ENCODE results near the gene KCNQ5.

KCNQ5 gene

GRCh38 chr6:73028124-73028766 is 406.4 kb downstream of the KCNQ5 start:
- DNase-seq = no peak

- no peak for DNase-seq
Measured at GRCh38 chr6:73028893-73029450, 407.1 kb downstream of the KCNQ5 start.

- no peak for DNase-seq
Measured at GRCh38 chr6:73030257-73030656, 408.4 kb downstream of the KCNQ5 start.

GRCh38 chr6:73030791-73031782 is 409.2 kb downstream of the KCNQ5 start:
- DNase-seq = no peak

GRCh38 chr6:73032586-73032985 is 410.7 kb downstream of the KCNQ5 start:
- no peak for DNase-seq

- DNase-seq = no peak
Measured at GRCh38 chr6:73036689-73037088, 414.8 kb downstream of the KCNQ5 start.

GRCh38 chr6:73041051-73041450 is 419.2 kb downstream of the KCNQ5 start:
- no peak for DNase-seq

GRCh38 chr6:73042892-73043291 is 421.0 kb downstream of the KCNQ5 start:
- no peak for DNase-seq

GRCh38 chr6:73043446-73043845 is 421.6 kb downstream of the KCNQ5 start:
- DNase-seq = no peak

GRCh38 chr6:73045609-73046008 is 423.7 kb downstream of the KCNQ5 start:
- DNase-seq = no peak

- no peak for DNase-seq
Measured at GRCh38 chr6:73047801-73048200, 425.9 kb downstream of the KCNQ5 start.

GRCh38 chr6:73049971-73050594 is 428.2 kb downstream of the KCNQ5 start:
- DNase-seq = no peak

- DNase-seq = no peak
Measured at GRCh38 chr6:73050706-73051105, 428.8 kb downstream of the KCNQ5 start.

GRCh38 chr6:73051147-73051546 is 429.3 kb downstream of the KCNQ5 start:
- DNase-seq = no peak

- DNase-seq = no peak
Measured at GRCh38 chr6:73054958-73055357, 433.1 kb downstream of the KCNQ5 start.

- no peak for DNase-seq
Measured at GRCh38 chr6:73058736-73059135, 436.9 kb downstream of the KCNQ5 start.

- no peak for DNase-seq
Measured at GRCh38 chr6:73062130-73062529, 440.3 kb downstream of the KCNQ5 start.

- DNase-seq = no peak
Measured at GRCh38 chr6:73062837-73063236, 441.0 kb downstream of the KCNQ5 start.

GRCh38 chr6:73064266-73064665 is 442.4 kb downstream of the KCNQ5 start:
- DNase-seq = no peak

GRCh38 chr6:73073238-73073637 is 451.4 kb downstream of the KCNQ5 start:
- DNase-seq = no peak

GRCh38 chr6:73074175-73074574 is 452.3 kb downstream of the KCNQ5 start:
- DNase-seq = no peak

- no peak for DNase-seq
Measured at GRCh38 chr6:73076211-73076954, 454.5 kb downstream of the KCNQ5 start.

Data from activated T-cell treated with anti-CD3 and anti-CD28 coated beads, Interleukin-2, amount 50 U/mL, for 1 hour (primary cell).